PFSK-1 (cell line): ENCODE results near the gene RYR1.

Source experiments
- POLR2AphosphoS5 ChIP-seq: IDR thresholded peaks from 2 replicates; pipeline ENCODE4 v1.6.1; 2012; ENCODE audit warnings: low read depth, mild to moderate bottlenecking, control low read depth, low read length, moderate library complexity
- SIN3A ChIP-seq: IDR thresholded peaks from 2 replicates; pipeline ENCODE4 v1.6.1; 2012; ENCODE audit warnings: mild to moderate bottlenecking, low read length, moderate library complexity, borderline replicate concordance; ENCODE audit not compliant: insufficient read depth
- TAF1 ChIP-seq: IDR thresholded peaks from 2 replicates; pipeline ENCODE4 v1.6.1; 2012; ENCODE audit warnings: low read length, control low read depth, borderline replicate concordance; ENCODE audit not compliant: insufficient read depth
- TF ChIP-seq, protein P1 (sequence below), 2 experiments: IDR thresholded peaks; 2 replicates each; pipeline versions ENCODE4 v1.6.1 to v1.8.0; 2011 to 2012; ENCODE audit warnings: low read depth in 2 of 2, low read length in 2 of 2, control low read depth in 1 of 2, inconsistent platforms in 1 of 2, mild to moderate bottlenecking in 1 of 2, moderate library complexity in 1 of 2; ENCODE audit not compliant: insufficient read depth in 1 of 2

DNA sequence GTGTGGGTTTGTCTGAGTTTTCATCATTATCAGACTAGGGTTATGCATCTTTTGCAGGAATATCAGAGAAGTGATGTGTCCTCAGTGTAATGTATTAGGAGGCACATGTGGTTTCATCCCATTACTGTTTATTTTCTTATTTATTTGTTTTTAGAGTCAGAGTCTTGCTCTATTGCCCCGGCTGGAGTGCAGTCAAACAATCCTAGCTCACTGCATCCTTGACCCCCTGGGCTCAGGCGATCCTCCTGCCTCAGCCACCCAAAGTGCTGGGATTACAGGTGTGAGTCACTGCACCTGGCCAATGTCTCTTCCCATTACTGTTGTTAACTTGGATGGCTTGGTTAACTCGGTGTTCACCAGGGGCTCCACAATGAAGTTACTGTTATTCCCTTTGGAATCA is 116.9 kb downstream of the RYR1 start:
- TF ChIP-seq SIN3A (no peak), POLR2AphosphoS5 (no peak), TAF1 (no peak)
- TF ChIP-seq, protein P1, sequence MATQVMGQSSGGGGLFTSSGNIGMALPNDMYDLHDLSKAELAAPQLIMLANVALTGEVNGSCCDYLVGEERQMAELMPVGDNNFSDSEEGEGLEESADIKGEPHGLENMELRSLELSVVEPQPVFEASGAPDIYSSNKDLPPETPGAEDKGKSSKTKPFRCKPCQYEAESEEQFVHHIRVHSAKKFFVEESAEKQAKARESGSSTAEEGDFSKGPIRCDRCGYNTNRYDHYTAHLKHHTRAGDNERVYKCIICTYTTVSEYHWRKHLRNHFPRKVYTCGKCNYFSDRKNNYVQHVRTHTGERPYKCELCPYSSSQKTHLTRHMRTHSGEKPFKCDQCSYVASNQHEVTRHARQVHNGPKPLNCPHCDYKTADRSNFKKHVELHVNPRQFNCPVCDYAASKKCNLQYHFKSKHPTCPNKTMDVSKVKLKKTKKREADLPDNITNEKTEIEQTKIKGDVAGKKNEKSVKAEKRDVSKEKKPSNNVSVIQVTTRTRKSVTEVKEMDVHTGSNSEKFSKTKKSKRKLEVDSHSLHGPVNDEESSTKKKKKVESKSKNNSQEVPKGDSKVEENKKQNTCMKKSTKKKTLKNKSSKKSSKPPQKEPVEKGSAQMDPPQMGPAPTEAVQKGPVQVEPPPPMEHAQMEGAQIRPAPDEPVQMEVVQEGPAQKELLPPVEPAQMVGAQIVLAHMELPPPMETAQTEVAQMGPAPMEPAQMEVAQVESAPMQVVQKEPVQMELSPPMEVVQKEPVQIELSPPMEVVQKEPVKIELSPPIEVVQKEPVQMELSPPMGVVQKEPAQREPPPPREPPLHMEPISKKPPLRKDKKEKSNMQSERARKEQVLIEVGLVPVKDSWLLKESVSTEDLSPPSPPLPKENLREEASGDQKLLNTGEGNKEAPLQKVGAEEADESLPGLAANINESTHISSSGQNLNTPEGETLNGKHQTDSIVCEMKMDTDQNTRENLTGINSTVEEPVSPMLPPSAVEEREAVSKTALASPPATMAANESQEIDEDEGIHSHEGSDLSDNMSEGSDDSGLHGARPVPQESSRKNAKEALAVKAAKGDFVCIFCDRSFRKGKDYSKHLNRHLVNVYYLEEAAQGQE (IDR thresholded peaks at IDR 0.05; ENCODE audit: insufficient read depth in 1 of 2, low read depth in 2 of 2, low read length in 2 of 2): no peak
